RWPE2 (cell line): ENCODE data around the gene BBS1.
"Not testable (repeated sequence)": the region's sequence is repeated elsewhere in the genome, so short reads cannot be mapped to it uniquely, and the experiment has no call there.

Source experiments
- ATAC-seq: fragments of 200-7000 bp; cut with Tn5 transposase; 3 replicates; pipeline ENCODE4 v1.9.1; 2021; ENCODE audit warnings: low read depth
- DNase-seq: peaks from one replicate; pipeline ENCODE4 v3.0.0-alpha.2; 2020; ENCODE audit warnings: low spot score
- H3K27ac ChIP-seq: fragments of 450-650 bp; 2 replicates; pipeline ENCODE4 v1.5.1; 2017; ENCODE audit warnings: mild to moderate bottlenecking; ENCODE audit not compliant: poor library complexity, severe bottlenecking
- H3K27me3 ChIP-seq: fragments of 250-450 bp; sonication (Bioruptor Pico); 2 replicates; pipeline ENCODE4 v1.5.1; 2021; ENCODE audit warnings: mild to moderate bottlenecking, moderate library complexity; ENCODE audit not compliant: insufficient read depth, poor library complexity, severe bottlenecking
- H3K36me3 ChIP-seq: fragments of 250-450 bp; sonication (Bioruptor Pico); 2 replicates; pipeline ENCODE4 v1.5.1; 2020; ENCODE audit warnings: low read depth, mild to moderate bottlenecking, moderate library complexity
- H3K4me1 ChIP-seq: fragments of 250-450 bp; sonication (Bioruptor Pico); 2 replicates; pipeline ENCODE4 v1.5.1; 2021; ENCODE audit warnings: mild to moderate bottlenecking, moderate library complexity; ENCODE audit not compliant: insufficient read depth, poor library complexity, severe bottlenecking
- H3K4me3 ChIP-seq: fragments of 250-450 bp; sonication (Bioruptor Pico); 2 replicates; pipeline ENCODE4 v1.5.1; 2021; ENCODE audit warnings: mild to moderate bottlenecking, moderate library complexity; ENCODE audit not compliant: severe bottlenecking
- H3K9me3 ChIP-seq: fragments of 250-450 bp; sonication (Bioruptor Pico); 2 replicates; pipeline ENCODE4 v1.5.1; 2021; ENCODE audit warnings: mild to moderate bottlenecking, moderate library complexity; ENCODE audit not compliant: severe bottlenecking
- CTCF ChIP-seq: fragments of 450-650 bp; IDR thresholded peaks from one replicate; pipeline ENCODE4 v1.5.1; 2017; ENCODE audit warnings: mild to moderate bottlenecking, moderate library complexity; ENCODE audit not compliant: poor library complexity, severe bottlenecking

Gene BBS1

GRCh38 chr11:66543263-66544107, 33.0 kb downstream of the BBS1 start:
- H3K9me3 ChIP-seq, result no peaks in the 10 kb centered on the region
- no peaks in the 10 kb centered on the region for H3K27me3 ChIP-seq
- no peak for TF ChIP-seq CTCF
- H3K27ac ChIP-seq, result no peak overlapping the region
- no peak overlapping the region for H3K4me3 ChIP-seq
- H3K36me3 ChIP-seq, result no peaks in the 10 kb centered on the region
- ATAC-seq (no peak), DNase-seq (no peak)
- H3K4me1 ChIP-seq, result no peaks in the 10 kb centered on the region

GRCh38 chr11:66544952-66545351, 34.5 kb downstream of the BBS1 start:
- H3K27ac ChIP-seq, H3K4me1 ChIP-seq, H3K27me3 ChIP-seq, H3K36me3 ChIP-seq, ATAC-seq, H3K9me3 ChIP-seq, DNase-seq: not testable (repeated sequence)
- peak overlapping the region; percentile 78 for H3K4me3 ChIP-seq

GRCh38 chr11:66545701-66546367, 35.4 kb downstream of the BBS1 start, which contains the start of gene ZDHHC24:
TSS of gene ZDHHC24 (minus strand) at chr11:66546048. CDS start at chr11:66546003, 45 bp downstream.
- H3K27me3 ChIP-seq, result no peaks in the 10 kb centered on the region
- DNase-seq (peak; percentile 97), ATAC-seq (peak; percentile 98)
- H3K9me3 ChIP-seq, result no peaks in the 10 kb centered on the region
- H3K4me1 ChIP-seq, result no peaks in the 10 kb centered on the region
- peak within 1 kb of the TSS; percentile 78 for H3K4me3 ChIP-seq
- H3K27ac ChIP-seq, result no peak within 1 kb of the TSS
- no peak for TF ChIP-seq CTCF
- no peaks in the 10 kb centered on the region for H3K36me3 ChIP-seq

GRCh38 chr11:66546368-66546965, 36.0 kb downstream of the BBS1 start, which contains the start of gene ACTN3:
TSS of gene ACTN3 (plus strand) at chr11:66546903. CDS start at chr11:66546938, 35 bp downstream.
- H3K9me3 ChIP-seq, result no peaks in the 10 kb centered on the region
- H3K36me3 ChIP-seq, result no peaks in the 10 kb centered on the region
- peak within 1 kb of the TSS; percentile 78 for H3K4me3 ChIP-seq
- ATAC-seq, result no peak
- H3K27me3 ChIP-seq, result no peaks in the 10 kb centered on the region
- DNase-seq, result no peak
- no peak within 1 kb of the TSS for H3K27ac ChIP-seq
- no peaks in the 10 kb centered on the region for H3K4me1 ChIP-seq
- TF ChIP-seq CTCF, result no peak

GRCh38 chr11:66546966-66547661, 36.7 kb downstream of the BBS1 start:
- Histone ChIP-seq H3K27me3 (no peaks in the 10 kb centered on the region), H3K9me3 (no peaks in the 10 kb centered on the region), H3K4me3 (no peak overlapping the region), H3K27ac (no peak overlapping the region), H3K4me1 (no peaks in the 10 kb centered on the region), H3K36me3 (no peaks in the 10 kb centered on the region)
- DNase-seq (peak; percentile 62), ATAC-seq (no peak)
- no peak for TF ChIP-seq CTCF
